ENCODE results near the gene LRRC4B. TPM values are rescaled to one million over a fixed set of nuclear protein-coding genes. Genes with fewer than 3 reads are reported as not detected.
"Not testable (repeated sequence)": the region's sequence is repeated elsewhere in the genome, so short reads cannot be mapped to it uniquely, and the experiment has no call there.

The LRRC4B gene
- total and polyA plus RNA-seq, 9 donors, result 0.12 to 7.9 (median 2.5) TPM

DNA sequence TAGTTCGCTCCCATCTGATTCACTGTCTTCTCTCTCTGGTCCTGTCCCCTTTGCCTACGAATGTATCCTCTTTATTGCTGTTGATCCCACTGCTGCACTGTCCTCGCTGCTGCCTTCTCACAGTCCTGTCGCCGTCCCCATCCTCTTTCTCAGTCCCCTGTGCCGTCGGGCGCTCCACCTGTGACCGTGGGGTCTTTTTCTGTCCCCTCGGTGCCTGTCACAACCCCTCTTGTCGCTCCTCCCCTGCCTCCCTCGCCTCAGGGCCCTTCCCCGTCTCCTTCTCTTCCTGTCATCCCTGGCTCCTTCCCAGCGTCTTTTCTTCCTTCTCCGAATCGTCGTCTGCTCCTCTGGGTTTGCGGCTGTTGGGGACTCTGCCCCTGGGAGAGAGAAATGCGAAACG is 39.2 kb upstream of the LRRC4B start:
- intact Hi-C loops (cut with DNase I), result no loop called here
- WGBS, 3 donors, result 61 to 69% (median 68%) methylated on average over 20 of the region's 20 CpGs
- Histone ChIP-seq H3K4me3 (no peak overlapping the region), H3K4me1 (ENCODE audit: insufficient read depth) (no peaks in the 10 kb centered on the region), H3K36me3 (no peaks in the 10 kb centered on the region), H3K9me3 (no peaks in the 10 kb centered on the region), H3K27me3 (no peaks in the 10 kb centered on the region), H3K27ac (no peak overlapping the region)
- TF ChIP-seq EP300 (IDR thresholded peaks at IDR 0.05) (no peak), POLR2A (IDR thresholded peaks at IDR 0.05) (no peak)
- TF ChIP-seq, protein P1, sequence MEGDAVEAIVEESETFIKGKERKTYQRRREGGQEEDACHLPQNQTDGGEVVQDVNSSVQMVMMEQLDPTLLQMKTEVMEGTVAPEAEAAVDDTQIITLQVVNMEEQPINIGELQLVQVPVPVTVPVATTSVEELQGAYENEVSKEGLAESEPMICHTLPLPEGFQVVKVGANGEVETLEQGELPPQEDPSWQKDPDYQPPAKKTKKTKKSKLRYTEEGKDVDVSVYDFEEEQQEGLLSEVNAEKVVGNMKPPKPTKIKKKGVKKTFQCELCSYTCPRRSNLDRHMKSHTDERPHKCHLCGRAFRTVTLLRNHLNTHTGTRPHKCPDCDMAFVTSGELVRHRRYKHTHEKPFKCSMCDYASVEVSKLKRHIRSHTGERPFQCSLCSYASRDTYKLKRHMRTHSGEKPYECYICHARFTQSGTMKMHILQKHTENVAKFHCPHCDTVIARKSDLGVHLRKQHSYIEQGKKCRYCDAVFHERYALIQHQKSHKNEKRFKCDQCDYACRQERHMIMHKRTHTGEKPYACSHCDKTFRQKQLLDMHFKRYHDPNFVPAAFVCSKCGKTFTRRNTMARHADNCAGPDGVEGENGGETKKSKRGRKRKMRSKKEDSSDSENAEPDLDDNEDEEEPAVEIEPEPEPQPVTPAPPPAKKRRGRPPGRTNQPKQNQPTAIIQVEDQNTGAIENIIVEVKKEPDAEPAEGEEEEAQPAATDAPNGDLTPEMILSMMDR (IDR thresholded peaks at IDR 0.05), result no peak
- no peak for DNase-seq

- 22 to 32% (median 23%) methylated on average over 46 to 58 of the region's 58 CpGs for WGBS, 3 donors
- H3K27me3 ChIP-seq; H3K27ac ChIP-seq; H3K4me3 ChIP-seq; H3K9me3 ChIP-seq; H3K4me1 ChIP-seq (ENCODE audit: insufficient read depth); intact Hi-C loops (cut with DNase I); H3K36me3 ChIP-seq; DNase-seq: not testable (repeated sequence)
These were observed 38.0 kb upstream of the LRRC4B start for GRCh38 chr19:50606059-50606836.

GRCh38 chr19:50604264-50605073 is 36.2 kb upstream of the LRRC4B start:
- DNase-seq; intact Hi-C loops (cut with DNase I); H3K27ac ChIP-seq; H3K27me3 ChIP-seq; H3K36me3 ChIP-seq; H3K4me1 ChIP-seq (ENCODE audit: insufficient read depth); H3K4me3 ChIP-seq; H3K9me3 ChIP-seq: not testable (repeated sequence)
- WGBS, 3 donors, result 40 to 45% methylated on average over 39 to 45 of the region's 56 CpGs; no CpG with 5 or more reads in 1 of the 3 donors

GRCh38 chr19:50602935-50603334 is 34.7 kb upstream of the LRRC4B start:
- Histone ChIP-seq H3K36me3 (no peaks in the 10 kb centered on the region), H3K4me3 (no peak overlapping the region), H3K9me3 (no peaks in the 10 kb centered on the region), H3K27ac (no peak overlapping the region), H3K27me3 (no peaks in the 10 kb centered on the region), H3K4me1 (ENCODE audit: insufficient read depth) (no peaks in the 10 kb centered on the region)
- 79 to 86% (median 80%) methylated on average over 4 of the region's 4 CpGs for WGBS, 3 donors
- no peak for DNase-seq
- TF ChIP-seq EP300 (IDR thresholded peaks at IDR 0.05), result no peak
- no peak for TF ChIP-seq POLR2A (IDR thresholded peaks at IDR 0.05)
- TF ChIP-seq, protein P1 (IDR thresholded peaks at IDR 0.05), result no peak
- intact Hi-C loops (cut with DNase I), result no loop called here

DNA sequence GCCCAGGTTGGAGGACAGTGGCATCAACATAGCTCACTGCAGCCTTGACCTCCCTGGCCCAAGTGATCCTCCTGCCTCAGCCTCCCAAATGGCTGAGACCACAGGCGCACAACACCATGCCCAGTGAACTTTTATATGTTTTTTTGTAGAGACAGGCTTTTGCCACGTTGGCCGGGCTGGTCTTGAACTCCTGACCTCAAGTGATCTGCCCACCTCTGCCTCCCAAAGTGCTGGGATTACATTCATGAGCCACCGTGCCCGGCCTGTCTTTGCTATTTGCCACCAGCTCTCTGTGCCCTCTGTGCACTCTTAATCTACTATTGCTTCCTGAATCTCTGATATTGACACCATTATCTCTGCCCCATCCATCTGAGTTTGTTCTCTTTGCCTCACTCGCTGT is 34.3 kb upstream of the LRRC4B start:
- Histone ChIP-seq H3K27ac (no peak overlapping the region), H3K4me1 (ENCODE audit: insufficient read depth) (no peaks in the 10 kb centered on the region), H3K27me3 (no peaks in the 10 kb centered on the region), H3K4me3 (no peak overlapping the region), H3K36me3 (no peaks in the 10 kb centered on the region), H3K9me3 (no peaks in the 10 kb centered on the region)
- TF ChIP-seq POLR2A (IDR thresholded peaks at IDR 0.05) (no peak), EP300 (IDR thresholded peaks at IDR 0.05) (no peak)
- TF ChIP-seq, protein P1 (IDR thresholded peaks at IDR 0.05), result no peak
- WGBS, 3 donors, result 60 to 86% (median 70%) methylated on average over 6 of the region's 6 CpGs
- no peak for DNase-seq
- intact Hi-C loops (cut with DNase I), result no loop called here
